SK-N-SH (cell line): ENCODE data around the gene MYH3. TPM values are rescaled to one million over a fixed set of nuclear protein-coding genes. Genes with fewer than 3 reads are reported as not detected.

ENCODE experiments used
- CTCF ChIA-PET: fragments of 300-600, 350-600 bp; formaldehyde crosslinking; extraction: SDS; loops from one replicate; lab custom pipeline; 2021; lab: Yijun Ruan, JAX
- POLR2A ChIA-PET: fragments of 350-600 bp; sonication (Branson Sonifier 250); formaldehyde crosslinking; extraction: SDS; loops from one replicate; lab custom pipeline; 2020; ENCODE audit warnings: antibody characterized with exemption, inconsistent platforms; lab: Yijun Ruan, JAX
- DNase-seq: peaks from one replicate; pipeline ENCODE4 v3.0.0; 2012
- H2AFZ ChIP-seq: fragments of 200-600 bp; sonication (generic); 2 replicates; pipeline ENCODE4 v1.8.1; 2016; ENCODE audit warnings: antibody characterized with exemption, mild to moderate bottlenecking, low read depth
- H3F3A ChIP-seq: fragments of 200-600 bp; sonication (generic); replicated peaks from 2 replicates; pipeline ENCODE3; 2016; ENCODE audit warnings: antibody characterized with exemption, mild to moderate bottlenecking; ENCODE audit not compliant: insufficient read depth
- H3K27ac ChIP-seq, 2 experiments: fragments of 200-500 bp in 1 of 2; fragments of 200-600 bp in 1 of 2; sonication (Bioruptor generic) in 1 of 2; sonication (generic), shearing (Covaris generic) in 1 of 2; 2 replicates each; pipeline versions ENCODE4 v1.5.1 to v1.6.1; 2014 to 2016; ENCODE audit warnings: low read depth in 2 of 2, inconsistent platforms in 1 of 2, low read length in 1 of 2, mild to moderate bottlenecking in 1 of 2, mixed read lengths in 1 of 2
- H3K27me3 ChIP-seq: fragments of 200-600 bp; sonication (generic), shearing (Covaris generic); 2 replicates; pipeline ENCODE4 v1.6.1; 2016; ENCODE audit warnings: mixed run types; ENCODE audit not compliant: insufficient read depth
- H3K36me3 ChIP-seq, 2 experiments: fragments of 200-500 bp in 1 of 2; fragments of 200-600 bp in 1 of 2; sonication (Bioruptor generic) in 1 of 2; sonication (generic) in 1 of 2; replicated peaks in 1 of 2; 2 replicates each; pipeline versions ENCODE3 to v1.5.1; 2014 to 2016; ENCODE audit warnings: low read length in 1 of 2, mild to moderate bottlenecking in 1 of 2; ENCODE audit not compliant: insufficient read depth in 2 of 2, control insufficient read depth in 1 of 2
- H3K4me1 ChIP-seq, 2 experiments: fragments of 200-500 bp in 1 of 2; fragments of 200-600 bp in 1 of 2; sonication (Bioruptor generic) in 1 of 2; sonication (generic), shearing (Covaris generic) in 1 of 2; 2 replicates each; pipeline versions ENCODE4 v1.5.1 to v1.6.1; 2014 to 2016; ENCODE audit warnings: low read depth in 1 of 2, low read length in 1 of 2, mixed run types in 1 of 2; ENCODE audit not compliant: insufficient read depth in 2 of 2, control insufficient read depth in 1 of 2
- H3K4me2 ChIP-seq: fragments of 200-600 bp; sonication (generic), shearing (Covaris generic); 2 replicates; pipeline ENCODE4 v1.6.1; 2017; ENCODE audit warnings: mixed run types
- H3K4me3 ChIP-seq, 2 experiments: fragments of 200-500 bp in 1 of 2; fragments of 200-600 bp in 1 of 2; sonication (Bioruptor generic) in 1 of 2; sonication (generic), shearing (Covaris generic) in 1 of 2; 2 replicates each; pipeline versions ENCODE4 v1.5.1 to v1.8.1; 2014 to 2016; ENCODE audit warnings: low read depth in 2 of 2, inconsistent platforms in 1 of 2, low read length in 1 of 2, mild to moderate bottlenecking in 1 of 2, mixed read lengths in 1 of 2, moderate library complexity in 1 of 2
- H3K79me2 ChIP-seq: fragments of 200-600 bp; sonication (generic); 2 replicates; pipeline ENCODE4 v1.8.1; 2017; ENCODE audit warnings: mild to moderate bottlenecking; ENCODE audit not compliant: insufficient read depth
- H3K9ac ChIP-seq: fragments of 200-600 bp; sonication (generic); 2 replicates; pipeline ENCODE4 v1.6.1; 2017; ENCODE audit warnings: mixed run types
- H3K9me2 ChIP-seq: fragments of 200-600 bp; sonication (generic); 2 replicates; pipeline ENCODE4 v1.6.1; 2017; ENCODE audit warnings: mixed run types
- H3K9me3 ChIP-seq: fragments of 200-600 bp; sonication (generic); 2 replicates; pipeline ENCODE4 v1.6.1; 2017; ENCODE audit warnings: mixed run types, mild to moderate bottlenecking, moderate library complexity
- H4K20me1 ChIP-seq: fragments of 200-600 bp; sonication (generic); 2 replicates; pipeline ENCODE4 v1.6.1; 2017; ENCODE audit warnings: mild to moderate bottlenecking, mixed run types; ENCODE audit not compliant: insufficient read depth
- CHD2 ChIP-seq: fragments of 150-350 bp; IDR thresholded peaks from 2 replicates; pipeline ENCODE4 v1.6.1; 2018; ENCODE audit warnings: low read length; ENCODE audit not compliant: partially characterized antibody
- ELF1 ChIP-seq: IDR thresholded peaks from 2 replicates; pipeline ENCODE4 v1.4.0; 2012
- FOXM1 ChIP-seq: IDR thresholded peaks from 2 replicates; pipeline ENCODE4 v1.4.0; 2012; ENCODE audit warnings: low read depth, mild to moderate bottlenecking
- GATA2 ChIP-seq: sonication (generic); formaldehyde crosslinking; IDR thresholded peaks from 2 replicates; pipeline ENCODE4 v1.5.0; 2020; ENCODE audit warnings: mild to moderate bottlenecking, missing genetic modification reagents
- JUND ChIP-seq: IDR thresholded peaks from 2 replicates; pipeline ENCODE4 v1.4.0; 2012
- NFIC ChIP-seq: IDR thresholded peaks from 2 replicates; pipeline ENCODE4 v1.4.0; 2012; ENCODE audit warnings: borderline replicate concordance
- NRF1 ChIP-seq: IDR thresholded peaks from 2 replicates; pipeline ENCODE4 v1.6.1; 2012; ENCODE audit warnings: low read depth, mild to moderate bottlenecking, low read length
- POLR2AphosphoS5 ChIP-seq: IDR thresholded peaks from 2 replicates; pipeline ENCODE4 v1.6.1; 2012; ENCODE audit warnings: low read depth, low read length
- SMC3 ChIP-seq: IDR thresholded peaks from 2 replicates; pipeline ENCODE4 v1.6.1; 2012; ENCODE audit warnings: low read depth, low read length, improper control_type of control experiment
- TCF12 ChIP-seq: IDR thresholded peaks from 2 replicates; pipeline ENCODE4 v1.4.0; 2012
- USF1 ChIP-seq: IDR thresholded peaks from 2 replicates; pipeline ENCODE4 v1.4.0; 2012; ENCODE audit warnings: low read depth, borderline replicate concordance
- USF2 ChIP-seq: fragments of 150-350 bp; IDR thresholded peaks from 2 replicates; pipeline ENCODE4 v1.6.1; 2017; ENCODE audit warnings: antibody characterized with exemption, low read length, low read depth, borderline replicate concordance
- WGBS: methylation state at CpG from one replicate; pipeline ENCODE4 v1.1.6; 2017; ENCODE audit warnings: low lambda C conversion rate; 5-methylcytosine and 5-hydroxymethylcytosine counted together
- polyA plus RNA-seq, 3 experiments: library from polyadenylated mRNA; depleted of rRNA; stranded (reverse); fragments of >200 nt; gene quantifications; 2 replicates each; pipeline ENCODE4 v1.2.3, GENCODE V29; 2012
- TF ChIP-seq, protein P1 (sequence below): fragments of 200-600 bp; sonication (generic); IDR thresholded peaks from 2 replicates; pipeline ENCODE4 v1.6.1; 2017; ENCODE audit warnings: antibody characterized with exemption, mild to moderate bottlenecking, moderate library complexity
- TF ChIP-seq, protein P2 (sequence below): IDR thresholded peaks from 2 replicates; pipeline ENCODE4 v1.4.0; 2012; ENCODE audit warnings: low read depth, borderline replicate concordance
- TF ChIP-seq, protein P3 (sequence below): IDR thresholded peaks from 2 replicates; pipeline ENCODE4 v1.6.1; 2012; ENCODE audit warnings: mild to moderate bottlenecking, low read depth, low read length, moderate library complexity

The MYH3 gene
- polyA plus RNA-seq (2012; rRNA removed): 2.7 and 3.4 TPM in 2 replicates
- polyA plus RNA-seq (2012; cell fraction: cytosol; rRNA removed): 1.3 and 1.4 TPM in 2 replicates
- 15.5 and 27.6 TPM in 2 replicates for polyA plus RNA-seq (2012; cell fraction: nucleus; rRNA removed)

DNA sequence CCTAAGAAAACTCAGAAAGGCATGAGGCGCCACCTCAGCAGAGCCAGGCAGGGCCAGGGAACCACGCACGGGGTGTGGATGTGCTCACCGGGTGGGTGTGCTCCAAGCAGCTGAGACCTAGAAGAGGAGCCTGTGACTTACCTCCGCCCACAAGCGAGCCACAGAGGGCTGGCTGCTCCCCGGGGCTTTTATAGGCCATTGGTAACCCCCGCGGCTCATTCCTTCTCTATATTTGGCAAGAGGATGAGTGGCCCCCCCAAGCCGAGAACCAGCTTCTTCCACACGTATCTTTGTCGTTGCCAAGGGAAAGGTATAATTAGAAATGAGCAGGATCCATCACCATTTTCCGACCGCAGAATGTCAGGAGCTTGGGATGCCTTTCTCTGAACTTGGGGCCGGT, at the start of gene MYH3:
Gene MYH3, minus strand, starts transcription at position 162 of the 400 bp plus-strand sequence. CDS start 2,245 bp downstream, outside the sequence.
- no peak for DNase-seq
- no peak within 1 kb of the TSS for H3K4me2 ChIP-seq
- no peaks in the 10 kb centered on the region for H3K9me2 ChIP-seq
- H3K9me3 ChIP-seq: no peaks in the 10 kb centered on the region
- ChIA-PET POLR2A (no interaction called here), CTCF (interaction anchor here (1.0 to 5.0 kb wide), 4 partner anchors 11 to 39 kb away, joined by 3 to 38 read pairs (median 4); no protein-coding TSS in a partner anchor)
- no peak within 1 kb of the TSS for H2AFZ ChIP-seq
- H3K27me3 ChIP-seq: no peaks in the 10 kb centered on the region
- no peak within 1 kb of the TSS for H3K9ac ChIP-seq
- H3K4me3 ChIP-seq: no peak within 1 kb of the TSS
- H4K20me1 ChIP-seq: no peaks in the 10 kb centered on the region
- 98% methylated on average over 8 of the region's 15 CpGs for WGBS
- peaks cover 0 to 4% of the 10 kb centered on the region in 2 experiments; a peak in 1 of 4 replicates for H3K4me1 ChIP-seq
- H3K79me2 ChIP-seq: no peaks in the 10 kb centered on the region
- H3K36me3 ChIP-seq: no peaks in the 10 kb centered on the region
- no peaks in the 10 kb centered on the region for H3F3A ChIP-seq
- TF ChIP-seq USF2 (no peak), NFIC (no peak), SMC3 (no peak), USF1 (no peak), GATA2 (CRISPR knock-in tag) (no peak), CHD2 (no peak), TCF12 (no peak), POLR2AphosphoS5 (no peak), JUND (no peak), NRF1 (no peak), ELF1 (no peak), FOXM1 (no peak)
- TF ChIP-seq, protein P1, sequence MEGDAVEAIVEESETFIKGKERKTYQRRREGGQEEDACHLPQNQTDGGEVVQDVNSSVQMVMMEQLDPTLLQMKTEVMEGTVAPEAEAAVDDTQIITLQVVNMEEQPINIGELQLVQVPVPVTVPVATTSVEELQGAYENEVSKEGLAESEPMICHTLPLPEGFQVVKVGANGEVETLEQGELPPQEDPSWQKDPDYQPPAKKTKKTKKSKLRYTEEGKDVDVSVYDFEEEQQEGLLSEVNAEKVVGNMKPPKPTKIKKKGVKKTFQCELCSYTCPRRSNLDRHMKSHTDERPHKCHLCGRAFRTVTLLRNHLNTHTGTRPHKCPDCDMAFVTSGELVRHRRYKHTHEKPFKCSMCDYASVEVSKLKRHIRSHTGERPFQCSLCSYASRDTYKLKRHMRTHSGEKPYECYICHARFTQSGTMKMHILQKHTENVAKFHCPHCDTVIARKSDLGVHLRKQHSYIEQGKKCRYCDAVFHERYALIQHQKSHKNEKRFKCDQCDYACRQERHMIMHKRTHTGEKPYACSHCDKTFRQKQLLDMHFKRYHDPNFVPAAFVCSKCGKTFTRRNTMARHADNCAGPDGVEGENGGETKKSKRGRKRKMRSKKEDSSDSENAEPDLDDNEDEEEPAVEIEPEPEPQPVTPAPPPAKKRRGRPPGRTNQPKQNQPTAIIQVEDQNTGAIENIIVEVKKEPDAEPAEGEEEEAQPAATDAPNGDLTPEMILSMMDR: no peak
- TF ChIP-seq, protein P2, sequence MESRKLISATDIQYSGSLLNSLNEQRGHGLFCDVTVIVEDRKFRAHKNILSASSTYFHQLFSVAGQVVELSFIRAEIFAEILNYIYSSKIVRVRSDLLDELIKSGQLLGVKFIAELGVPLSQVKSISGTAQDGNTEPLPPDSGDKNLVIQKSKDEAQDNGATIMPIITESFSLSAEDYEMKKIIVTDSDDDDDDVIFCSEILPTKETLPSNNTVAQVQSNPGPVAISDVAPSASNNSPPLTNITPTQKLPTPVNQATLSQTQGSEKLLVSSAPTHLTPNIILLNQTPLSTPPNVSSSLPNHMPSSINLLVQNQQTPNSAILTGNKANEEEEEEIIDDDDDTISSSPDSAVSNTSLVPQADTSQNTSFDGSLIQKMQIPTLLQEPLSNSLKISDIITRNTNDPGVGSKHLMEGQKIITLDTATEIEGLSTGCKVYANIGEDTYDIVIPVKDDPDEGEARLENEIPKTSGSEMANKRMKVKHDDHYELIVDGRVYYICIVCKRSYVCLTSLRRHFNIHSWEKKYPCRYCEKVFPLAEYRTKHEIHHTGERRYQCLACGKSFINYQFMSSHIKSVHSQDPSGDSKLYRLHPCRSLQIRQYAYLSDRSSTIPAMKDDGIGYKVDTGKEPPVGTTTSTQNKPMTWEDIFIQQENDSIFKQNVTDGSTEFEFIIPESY: no peak
- TF ChIP-seq, protein P3, sequence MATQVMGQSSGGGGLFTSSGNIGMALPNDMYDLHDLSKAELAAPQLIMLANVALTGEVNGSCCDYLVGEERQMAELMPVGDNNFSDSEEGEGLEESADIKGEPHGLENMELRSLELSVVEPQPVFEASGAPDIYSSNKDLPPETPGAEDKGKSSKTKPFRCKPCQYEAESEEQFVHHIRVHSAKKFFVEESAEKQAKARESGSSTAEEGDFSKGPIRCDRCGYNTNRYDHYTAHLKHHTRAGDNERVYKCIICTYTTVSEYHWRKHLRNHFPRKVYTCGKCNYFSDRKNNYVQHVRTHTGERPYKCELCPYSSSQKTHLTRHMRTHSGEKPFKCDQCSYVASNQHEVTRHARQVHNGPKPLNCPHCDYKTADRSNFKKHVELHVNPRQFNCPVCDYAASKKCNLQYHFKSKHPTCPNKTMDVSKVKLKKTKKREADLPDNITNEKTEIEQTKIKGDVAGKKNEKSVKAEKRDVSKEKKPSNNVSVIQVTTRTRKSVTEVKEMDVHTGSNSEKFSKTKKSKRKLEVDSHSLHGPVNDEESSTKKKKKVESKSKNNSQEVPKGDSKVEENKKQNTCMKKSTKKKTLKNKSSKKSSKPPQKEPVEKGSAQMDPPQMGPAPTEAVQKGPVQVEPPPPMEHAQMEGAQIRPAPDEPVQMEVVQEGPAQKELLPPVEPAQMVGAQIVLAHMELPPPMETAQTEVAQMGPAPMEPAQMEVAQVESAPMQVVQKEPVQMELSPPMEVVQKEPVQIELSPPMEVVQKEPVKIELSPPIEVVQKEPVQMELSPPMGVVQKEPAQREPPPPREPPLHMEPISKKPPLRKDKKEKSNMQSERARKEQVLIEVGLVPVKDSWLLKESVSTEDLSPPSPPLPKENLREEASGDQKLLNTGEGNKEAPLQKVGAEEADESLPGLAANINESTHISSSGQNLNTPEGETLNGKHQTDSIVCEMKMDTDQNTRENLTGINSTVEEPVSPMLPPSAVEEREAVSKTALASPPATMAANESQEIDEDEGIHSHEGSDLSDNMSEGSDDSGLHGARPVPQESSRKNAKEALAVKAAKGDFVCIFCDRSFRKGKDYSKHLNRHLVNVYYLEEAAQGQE: no peak
- no peak within 1 kb of the TSS for H3K27ac ChIP-seq
